ENCODE data around the gene TPSG1.
A peak's percentile ranks its signal among the peaks of the same experiment; 100 is the strongest.
"Not testable (repeated sequence)": the region's sequence is repeated elsewhere in the genome, so short reads cannot be mapped to it uniquely, and the experiment has no call there.

TPSG1 gene

GRCh38 chr16:1258225-1258600 lies 33.1 kb upstream of the TPSG1 start:
- TF ChIP-seq CTCF (IDR thresholded peaks at IDR 0.05; ENCODE audit: low read depth, low read length), result no peak
- no peak for TF ChIP-seq POLR2A (IDR thresholded peaks at IDR 0.05; ENCODE audit: extremely low read depth, insufficient read length)
- no peak for TF ChIP-seq MYC (IDR thresholded peaks at IDR 0.05; ENCODE audit: low read depth, low read length)
- no peak for TF ChIP-seq MAX (IDR thresholded peaks at IDR 0.05; ENCODE audit: low read depth, low read length)
- H3K4me3 ChIP-seq (ENCODE audit: low read depth, low read length), result no peak overlapping the region
- no peak for DNase-seq (ENCODE audit: low read depth)

GRCh38 chr16:1257561-1258224 lies 32.6 kb upstream of the TPSG1 start:
- DNase-seq (ENCODE audit: low read depth), result no peak
- H3K4me3 ChIP-seq (ENCODE audit: low read depth, low read length), result no peak overlapping the region
- no peak for TF ChIP-seq MAX (IDR thresholded peaks at IDR 0.05; ENCODE audit: low read depth, low read length)

GRCh38 chr16:1256874-1257322 lies 31.8 kb upstream of the TPSG1 start:
- DNase-seq (ENCODE audit: low read depth), result no peak
- H3K4me3 ChIP-seq (ENCODE audit: low read depth, low read length), result no peak overlapping the region
- no peak for TF ChIP-seq POLR2A (IDR thresholded peaks at IDR 0.05; ENCODE audit: extremely low read depth, insufficient read length)
- TF ChIP-seq MAX (IDR thresholded peaks at IDR 0.05; ENCODE audit: low read depth, low read length), result no peak
- TF ChIP-seq CTCF (IDR thresholded peaks at IDR 0.05; ENCODE audit: low read depth, low read length), result no peak
- no peak for TF ChIP-seq MYC (IDR thresholded peaks at IDR 0.05; ENCODE audit: low read depth, low read length)

GRCh38 chr16:1256296-1256873 lies 31.3 kb upstream of the TPSG1 start:
- DNase-seq (ENCODE audit: low read depth); H3K4me3 ChIP-seq (ENCODE audit: low read depth, low read length): not testable (repeated sequence)

GRCh38 chr16:1255276-1256122 lies 30.4 kb upstream of the TPSG1 start, which contains the start of gene TPSD1:
Gene TPSD1, plus strand, starts transcription at chr16:1256069. Its CDS starts 212 bp downstream, at chr16:1256281.
- H3K4me3 ChIP-seq (ENCODE audit: low read depth, low read length), result not testable (repeated sequence)
- DNase-seq (ENCODE audit: low read depth), result peak; percentile 28

- not testable (repeated sequence) for H3K4me3 ChIP-seq (ENCODE audit: low read depth, low read length)
These were observed 29.8 kb upstream of the TPSG1 start for GRCh38 chr16:1254821-1255220.

GRCh38 chr16:1253701-1254364 lies 28.8 kb upstream of the TPSG1 start:
- not testable (repeated sequence) for DNase-seq (ENCODE audit: low read depth); H3K4me3 ChIP-seq (ENCODE audit: low read depth, low read length)

More at GRCh38 chr16:1254821-1255220, 29.8 kb upstream of the TPSG1 start:
- not testable (repeated sequence) for DNase-seq (ENCODE audit: low read depth)

GRCh38 chr16:1249031-1249755 lies 24.1 kb upstream of the TPSG1 start:
- DNase-seq (ENCODE audit: low read depth); H3K4me3 ChIP-seq (ENCODE audit: low read depth, low read length): not testable (repeated sequence)

- H3K4me3 ChIP-seq (ENCODE audit: low read depth, low read length); DNase-seq (ENCODE audit: low read depth): not testable (repeated sequence)
These were observed 23.0 kb upstream of the TPSG1 start for GRCh38 chr16:1247903-1248537.

Measured in NB4 (cell line).